Measurements from ENCODE around the gene DOCK2.

The DOCK2 gene

DNA sequence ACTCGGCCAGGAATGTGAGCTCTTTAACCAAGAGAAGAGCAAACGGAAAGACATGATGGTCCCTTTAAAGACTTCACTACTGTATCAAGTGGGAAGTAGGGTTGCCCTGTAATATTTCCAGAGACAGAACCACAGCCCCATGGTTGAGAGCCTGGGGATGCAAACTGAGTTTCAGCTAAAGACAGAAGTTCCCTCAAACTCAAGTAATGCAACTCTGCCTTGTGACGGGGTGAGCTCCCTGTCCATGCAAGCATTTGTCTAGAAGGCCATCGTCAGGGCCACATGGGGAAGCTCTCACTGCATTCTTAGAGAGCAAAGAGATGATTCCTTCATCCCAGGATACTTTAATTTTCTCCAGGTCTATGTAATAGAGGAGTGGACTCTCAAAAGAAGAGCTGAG, 260.4 kb downstream of the DOCK2 start:
- Histone ChIP-seq H3K4me1 (ENCODE audit: control insufficient read depth in 2 of 2, insufficient read depth in 2 of 2, low read length in 2 of 2) (no peaks in the 10 kb centered on the region), H3K27ac (ENCODE audit: low read depth in 2 of 2, low read length in 2 of 2) (no peak overlapping the region), H3K36me3 (ENCODE audit: control insufficient read depth in 2 of 2, insufficient read depth in 2 of 2, low read length in 2 of 2) (no peaks in the 10 kb centered on the region), H3K27me3 (ENCODE audit: control insufficient read depth in 2 of 2, insufficient read depth in 2 of 2, low read length in 2 of 2) (no peaks in the 10 kb centered on the region), H3K9me3 (ENCODE audit: control insufficient read depth in 2 of 2, low read length in 2 of 2) (no peaks in the 10 kb centered on the region), H3K9ac (ENCODE audit: low read depth in 1 of 2, low read length in 2 of 2) (no peak overlapping the region), H3K4me3 (ENCODE audit: low read length in 2 of 2) (no peak overlapping the region)

DNA sequence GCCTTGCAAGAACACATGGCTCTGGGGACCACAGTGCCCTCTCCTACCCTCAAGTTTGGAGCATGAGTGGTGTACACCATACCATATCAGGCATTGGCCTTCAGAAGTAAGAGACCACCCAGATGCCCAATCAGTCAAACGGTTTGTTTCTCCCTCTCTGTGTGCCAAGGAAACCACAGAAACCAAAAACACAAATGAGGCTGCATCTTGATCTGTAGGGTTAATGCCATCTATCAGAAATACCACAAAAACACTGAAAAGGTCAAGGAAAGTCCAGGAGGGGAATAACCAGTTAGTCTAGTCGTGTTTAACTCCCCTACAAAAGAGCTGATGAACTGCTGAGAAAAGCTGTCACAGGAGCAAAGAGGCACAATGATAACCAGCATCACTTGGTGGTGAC, 264.8 kb downstream of the DOCK2 start:
- Histone ChIP-seq H3K9ac (ENCODE audit: low read depth in 1 of 2, low read length in 2 of 2) (no peak overlapping the region), H3K4me3 (ENCODE audit: low read length in 2 of 2) (no peak overlapping the region), H3K4me1 (ENCODE audit: control insufficient read depth in 2 of 2, insufficient read depth in 2 of 2, low read length in 2 of 2) (no peaks in the 10 kb centered on the region), H3K9me3 (ENCODE audit: control insufficient read depth in 2 of 2, low read length in 2 of 2) (no peaks in the 10 kb centered on the region), H3K36me3 (ENCODE audit: control insufficient read depth in 2 of 2, insufficient read depth in 2 of 2, low read length in 2 of 2) (no peaks in the 10 kb centered on the region), H3K27ac (ENCODE audit: low read depth in 2 of 2, low read length in 2 of 2) (no peak overlapping the region), H3K27me3 (ENCODE audit: control insufficient read depth in 2 of 2, insufficient read depth in 2 of 2, low read length in 2 of 2) (no peaks in the 10 kb centered on the region)

DNA sequence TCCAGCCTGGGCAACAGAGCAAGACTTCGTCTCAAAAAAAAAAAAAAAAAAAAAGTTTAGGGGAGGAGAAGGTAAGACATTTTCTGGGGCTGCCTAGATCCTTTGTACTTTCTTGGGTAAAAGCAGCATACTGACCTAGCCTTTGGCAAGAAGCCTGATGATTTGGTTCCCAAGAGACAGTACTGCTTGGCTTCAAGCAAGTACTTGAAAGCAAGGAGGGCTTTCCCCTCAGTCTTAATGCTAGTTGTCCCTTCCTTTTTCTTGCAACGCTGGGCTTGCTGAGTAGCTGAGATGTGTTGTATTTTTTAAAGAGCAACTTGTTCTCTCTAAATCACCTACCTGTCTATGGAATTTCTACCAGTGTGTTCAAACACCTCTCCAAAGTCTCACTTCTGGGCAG, 267.0 kb downstream of the DOCK2 start:
- Histone ChIP-seq H3K9ac (ENCODE audit: low read depth in 1 of 2, low read length in 2 of 2) (no peak overlapping the region), H3K4me1 (ENCODE audit: control insufficient read depth in 2 of 2, insufficient read depth in 2 of 2, low read length in 2 of 2) (no peaks in the 10 kb centered on the region), H3K27ac (ENCODE audit: low read depth in 2 of 2, low read length in 2 of 2) (no peak overlapping the region), H3K27me3 (ENCODE audit: control insufficient read depth in 2 of 2, insufficient read depth in 2 of 2, low read length in 2 of 2) (no peaks in the 10 kb centered on the region), H3K36me3 (ENCODE audit: control insufficient read depth in 2 of 2, insufficient read depth in 2 of 2, low read length in 2 of 2) (no peaks in the 10 kb centered on the region), H3K9me3 (ENCODE audit: control insufficient read depth in 2 of 2, low read length in 2 of 2) (no peaks in the 10 kb centered on the region), H3K4me3 (ENCODE audit: low read length in 2 of 2) (no peak overlapping the region)

DNA sequence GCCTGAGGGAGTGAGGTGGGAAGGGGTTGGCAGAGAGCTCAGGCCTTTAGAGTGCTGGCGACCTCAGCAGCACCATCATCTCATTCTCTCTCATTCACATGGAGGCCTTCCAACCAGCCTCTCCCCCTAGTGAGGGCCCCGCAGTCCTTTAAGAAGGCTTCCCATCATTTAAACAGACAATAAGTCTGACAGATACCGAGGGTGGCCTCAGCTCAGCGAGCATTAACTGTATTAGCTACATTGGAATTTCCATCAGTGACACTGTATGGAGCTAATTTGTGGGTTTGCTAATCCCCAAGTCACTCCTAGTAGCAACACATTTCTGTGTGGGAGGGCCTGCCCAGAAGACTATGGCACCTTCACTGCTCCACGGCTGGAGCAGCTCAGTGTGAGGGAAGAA, 267.4 kb downstream of the DOCK2 start:
- Histone ChIP-seq H3K4me3 (ENCODE audit: low read length in 2 of 2) (no peak overlapping the region), H3K27me3 (ENCODE audit: control insufficient read depth in 2 of 2, insufficient read depth in 2 of 2, low read length in 2 of 2) (no peaks in the 10 kb centered on the region), H3K36me3 (ENCODE audit: control insufficient read depth in 2 of 2, insufficient read depth in 2 of 2, low read length in 2 of 2) (no peaks in the 10 kb centered on the region), H3K27ac (ENCODE audit: low read depth in 2 of 2, low read length in 2 of 2) (no peak overlapping the region), H3K9ac (ENCODE audit: low read depth in 1 of 2, low read length in 2 of 2) (no peak overlapping the region), H3K4me1 (ENCODE audit: control insufficient read depth in 2 of 2, insufficient read depth in 2 of 2, low read length in 2 of 2) (no peaks in the 10 kb centered on the region), H3K9me3 (ENCODE audit: control insufficient read depth in 2 of 2, low read length in 2 of 2) (no peaks in the 10 kb centered on the region)

DNA sequence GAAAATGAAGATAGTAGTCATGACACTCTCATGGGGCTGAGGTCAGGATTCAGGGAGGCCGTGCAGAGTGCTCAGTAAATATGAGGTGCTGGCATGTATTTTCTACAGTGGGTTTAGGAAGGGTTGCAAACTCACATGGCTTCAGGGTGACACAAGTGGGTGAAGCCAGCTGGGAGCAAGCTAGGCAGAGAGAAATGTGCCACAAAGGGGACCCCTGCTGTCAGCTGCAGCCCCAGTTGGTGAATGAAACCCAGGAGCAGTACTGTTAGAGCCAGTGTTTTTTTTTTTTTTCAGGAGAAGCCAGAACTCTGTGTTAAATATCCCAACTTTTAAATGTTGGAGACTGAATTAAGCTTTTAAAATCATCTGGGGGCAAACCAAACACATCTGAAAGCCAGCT, 267.9 kb downstream of the DOCK2 start:
- Histone ChIP-seq H3K9ac (ENCODE audit: low read depth in 1 of 2, low read length in 2 of 2) (no peak overlapping the region), H3K4me3 (ENCODE audit: low read length in 2 of 2) (no peak overlapping the region), H3K4me1 (ENCODE audit: control insufficient read depth in 2 of 2, insufficient read depth in 2 of 2, low read length in 2 of 2) (no peaks in the 10 kb centered on the region), H3K36me3 (ENCODE audit: control insufficient read depth in 2 of 2, insufficient read depth in 2 of 2, low read length in 2 of 2) (no peaks in the 10 kb centered on the region), H3K9me3 (ENCODE audit: control insufficient read depth in 2 of 2, low read length in 2 of 2) (no peaks in the 10 kb centered on the region), H3K27ac (ENCODE audit: low read depth in 2 of 2, low read length in 2 of 2) (no peak overlapping the region), H3K27me3 (ENCODE audit: control insufficient read depth in 2 of 2, insufficient read depth in 2 of 2, low read length in 2 of 2) (no peaks in the 10 kb centered on the region)

DNA sequence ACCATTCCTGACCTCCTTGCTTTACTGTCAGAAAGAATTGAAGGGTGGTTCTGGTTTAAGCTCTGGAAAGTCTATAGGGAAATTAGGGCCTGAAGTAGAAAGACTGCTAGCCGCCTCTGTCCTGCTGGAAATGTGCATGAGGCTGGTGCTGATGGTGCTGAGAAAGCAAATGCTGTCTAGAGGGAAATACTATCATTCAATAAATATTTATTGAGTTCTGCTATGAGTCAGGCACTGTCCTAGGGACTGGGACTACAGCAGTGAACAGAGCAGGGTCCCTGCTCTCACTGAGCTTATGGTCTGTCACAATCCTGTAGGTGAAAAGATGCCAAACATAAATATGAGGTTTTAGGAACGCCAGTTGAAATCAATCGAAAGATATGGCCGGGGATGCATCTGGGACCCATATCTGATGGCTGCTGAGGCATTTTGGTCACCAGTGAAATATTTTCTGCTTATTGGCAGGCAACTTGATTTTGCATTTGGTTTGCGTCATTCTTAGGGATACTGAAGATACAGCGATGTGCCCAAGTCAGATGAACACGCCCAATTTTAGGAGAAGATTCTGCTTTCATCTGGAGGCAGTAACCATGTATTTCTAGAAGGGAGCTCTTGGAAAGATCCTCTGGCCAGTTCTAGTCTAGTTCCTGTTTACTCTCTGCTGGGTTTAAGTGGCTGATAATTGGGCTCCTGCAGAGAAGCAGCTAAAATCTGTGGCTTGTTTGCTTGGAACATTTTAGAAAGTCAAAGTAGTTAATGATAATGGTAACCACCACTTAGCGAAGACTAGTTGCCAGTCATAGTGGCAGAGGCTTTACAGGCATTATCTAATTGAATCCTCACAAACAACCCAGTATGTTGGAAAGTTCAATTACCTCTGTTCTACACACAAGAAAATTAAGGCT, 269.9 kb downstream of the DOCK2 start:
- no peaks in the 10 kb centered on the region for H3K27me3 ChIP-seq (ENCODE audit: control insufficient read depth in 2 of 2, insufficient read depth in 2 of 2, low read length in 2 of 2)
- H3K9me3 ChIP-seq (ENCODE audit: control insufficient read depth in 2 of 2, low read length in 2 of 2): no peaks in the 10 kb centered on the region
- no peaks in the 10 kb centered on the region for H3K4me1 ChIP-seq (ENCODE audit: control insufficient read depth in 2 of 2, insufficient read depth in 2 of 2, low read length in 2 of 2)
- no peak overlapping the region for H3K27ac ChIP-seq (ENCODE audit: low read depth in 2 of 2, low read length in 2 of 2)
- H3K9ac ChIP-seq (ENCODE audit: low read depth in 1 of 2, low read length in 2 of 2): no peak overlapping the region
- H3K36me3 ChIP-seq (ENCODE audit: control insufficient read depth in 2 of 2, insufficient read depth in 2 of 2, low read length in 2 of 2): no peaks in the 10 kb centered on the region
- no peak overlapping the region for H3K4me3 ChIP-seq (ENCODE audit: low read length in 2 of 2)

DNA sequence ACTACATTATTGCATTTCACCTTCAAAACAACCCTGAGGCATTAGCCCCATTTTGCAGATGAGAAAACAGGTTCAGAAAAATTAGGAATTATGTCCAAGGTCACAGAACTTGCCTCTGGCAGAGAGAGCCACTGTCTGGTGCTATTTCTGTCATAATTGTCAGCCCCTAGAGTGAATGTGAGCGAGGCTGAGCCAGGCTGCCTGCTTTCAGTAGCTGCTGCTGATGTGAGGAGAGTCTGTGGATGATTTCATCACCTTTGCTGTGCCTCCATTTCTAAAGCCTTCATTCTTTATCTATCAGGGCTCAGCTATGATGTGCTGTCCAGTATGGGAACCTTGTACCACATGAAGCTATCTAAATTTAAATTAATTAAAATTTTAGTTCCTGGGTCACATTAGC, 271.8 kb downstream of the DOCK2 start:
- no peaks in the 10 kb centered on the region for H3K27me3 ChIP-seq (ENCODE audit: control insufficient read depth in 2 of 2, insufficient read depth in 2 of 2, low read length in 2 of 2)
- H3K4me3 ChIP-seq (ENCODE audit: low read length in 2 of 2): no peak overlapping the region
- H3K9ac ChIP-seq (ENCODE audit: low read depth in 1 of 2, low read length in 2 of 2): no peak overlapping the region
- H3K9me3 ChIP-seq (ENCODE audit: control insufficient read depth in 2 of 2, low read length in 2 of 2): no peaks in the 10 kb centered on the region
- no peak overlapping the region for H3K27ac ChIP-seq (ENCODE audit: low read depth in 2 of 2, low read length in 2 of 2)
- H3K36me3 ChIP-seq (ENCODE audit: control insufficient read depth in 2 of 2, insufficient read depth in 2 of 2, low read length in 2 of 2): no peaks in the 10 kb centered on the region
- H3K4me1 ChIP-seq (ENCODE audit: control insufficient read depth in 2 of 2, insufficient read depth in 2 of 2, low read length in 2 of 2): no peaks in the 10 kb centered on the region

DNA sequence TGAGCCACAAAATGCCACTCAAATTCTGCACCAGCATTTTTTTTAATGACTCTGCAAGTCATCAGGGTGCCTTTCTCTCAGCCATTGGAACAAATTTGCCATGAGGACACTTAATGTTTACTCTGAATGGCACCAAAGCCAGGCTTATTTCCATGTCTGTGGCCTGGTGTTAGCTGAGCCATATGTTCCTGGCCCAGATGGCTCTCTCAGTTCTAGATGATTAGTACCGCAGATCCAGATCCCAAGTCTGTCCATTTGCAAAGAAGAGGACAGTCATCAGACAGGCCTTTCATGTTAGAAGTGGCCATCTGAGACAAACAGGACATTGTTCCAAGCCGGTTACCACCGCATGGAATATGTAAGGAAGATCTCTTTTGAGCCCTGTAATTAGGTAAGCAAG, 272.9 kb downstream of the DOCK2 start:
- H3K9ac ChIP-seq (ENCODE audit: low read depth in 1 of 2, low read length in 2 of 2): no peak overlapping the region
- H3K27me3 ChIP-seq (ENCODE audit: control insufficient read depth in 2 of 2, insufficient read depth in 2 of 2, low read length in 2 of 2): no peaks in the 10 kb centered on the region
- H3K4me1 ChIP-seq (ENCODE audit: control insufficient read depth in 2 of 2, insufficient read depth in 2 of 2, low read length in 2 of 2): no peaks in the 10 kb centered on the region
- no peak overlapping the region for H3K4me3 ChIP-seq (ENCODE audit: low read length in 2 of 2)
- H3K27ac ChIP-seq (ENCODE audit: low read depth in 2 of 2, low read length in 2 of 2): no peak overlapping the region
- H3K36me3 ChIP-seq (ENCODE audit: control insufficient read depth in 2 of 2, insufficient read depth in 2 of 2, low read length in 2 of 2): no peaks in the 10 kb centered on the region
- H3K9me3 ChIP-seq (ENCODE audit: control insufficient read depth in 2 of 2, low read length in 2 of 2): no peaks in the 10 kb centered on the region

DNA sequence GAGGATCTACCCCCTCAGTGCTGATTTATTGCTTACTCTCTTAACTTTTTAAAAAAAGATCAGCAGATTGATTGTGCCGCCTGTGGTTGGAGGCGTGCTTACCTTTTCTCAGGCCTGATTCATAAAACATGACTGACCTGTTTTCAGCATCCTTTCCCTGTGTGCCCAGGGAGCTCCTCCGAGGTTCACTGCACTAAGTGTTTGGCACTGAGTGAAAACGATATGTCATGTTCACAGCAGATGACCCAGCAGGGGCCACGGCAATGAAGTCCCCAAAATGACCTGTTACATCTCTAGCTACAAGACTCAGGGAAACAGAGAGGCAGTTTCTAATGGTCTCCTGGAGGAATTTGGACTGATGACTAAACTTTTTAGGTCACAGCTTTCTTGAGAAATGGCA, 273.3 kb downstream of the DOCK2 start:
- H3K9ac ChIP-seq (ENCODE audit: low read depth in 1 of 2, low read length in 2 of 2): no peak overlapping the region
- no peaks in the 10 kb centered on the region for H3K36me3 ChIP-seq (ENCODE audit: control insufficient read depth in 2 of 2, insufficient read depth in 2 of 2, low read length in 2 of 2)
- H3K9me3 ChIP-seq (ENCODE audit: control insufficient read depth in 2 of 2, low read length in 2 of 2): no peaks in the 10 kb centered on the region
- no peak overlapping the region for H3K27ac ChIP-seq (ENCODE audit: low read depth in 2 of 2, low read length in 2 of 2)
- H3K27me3 ChIP-seq (ENCODE audit: control insufficient read depth in 2 of 2, insufficient read depth in 2 of 2, low read length in 2 of 2): no peaks in the 10 kb centered on the region
- H3K4me1 ChIP-seq (ENCODE audit: control insufficient read depth in 2 of 2, insufficient read depth in 2 of 2, low read length in 2 of 2): no peaks in the 10 kb centered on the region
- no peak overlapping the region for H3K4me3 ChIP-seq (ENCODE audit: low read length in 2 of 2)

DNA sequence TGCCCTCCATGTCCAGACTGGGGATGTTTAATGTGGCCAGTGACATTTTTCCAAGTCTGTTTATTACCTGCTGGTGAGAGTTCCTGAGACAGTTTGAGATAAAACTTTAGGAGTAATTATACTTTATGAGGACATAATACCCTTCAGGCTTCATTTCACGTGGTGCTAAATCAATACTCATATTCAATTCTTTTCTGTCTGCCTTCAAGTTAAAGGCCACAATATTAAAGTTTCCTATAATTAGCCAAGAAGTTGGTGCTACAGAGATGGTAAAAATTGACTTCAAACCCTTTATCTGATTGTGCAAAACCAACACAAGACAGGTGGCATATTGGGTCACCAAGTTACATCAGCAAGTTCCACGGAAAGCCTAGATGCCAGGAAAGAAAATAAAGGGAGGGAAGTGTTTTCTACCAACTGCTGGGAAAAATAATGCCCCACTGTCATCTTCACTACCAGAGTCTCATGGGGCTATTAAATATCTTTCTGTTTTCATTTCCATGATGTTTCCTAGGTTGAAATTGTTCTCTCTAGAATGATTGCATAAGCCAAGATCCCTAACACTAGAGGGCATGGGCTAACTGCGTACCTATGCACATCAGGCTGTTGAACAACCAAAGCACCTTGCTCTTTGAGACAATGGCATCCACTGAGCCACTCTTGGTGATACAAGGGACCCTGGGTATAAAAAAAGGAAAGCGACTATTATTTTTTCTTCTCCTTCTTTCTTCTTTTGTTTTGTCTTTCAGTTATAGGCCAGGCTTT, 274.6 kb downstream of the DOCK2 start:
- H3K9me3 ChIP-seq (ENCODE audit: control insufficient read depth in 2 of 2, low read length in 2 of 2): no peaks in the 10 kb centered on the region
- no peak overlapping the region for H3K9ac ChIP-seq (ENCODE audit: low read depth in 1 of 2, low read length in 2 of 2)
- no peak overlapping the region for H3K4me3 ChIP-seq (ENCODE audit: low read length in 2 of 2)
- no peaks in the 10 kb centered on the region for H3K27me3 ChIP-seq (ENCODE audit: control insufficient read depth in 2 of 2, insufficient read depth in 2 of 2, low read length in 2 of 2)
- H3K27ac ChIP-seq (ENCODE audit: low read depth in 2 of 2, low read length in 2 of 2): no peak overlapping the region
- H3K36me3 ChIP-seq (ENCODE audit: control insufficient read depth in 2 of 2, insufficient read depth in 2 of 2, low read length in 2 of 2): no peaks in the 10 kb centered on the region
- H3K4me1 ChIP-seq (ENCODE audit: control insufficient read depth in 2 of 2, insufficient read depth in 2 of 2, low read length in 2 of 2): no peaks in the 10 kb centered on the region
